ENCODE results near the gene HES4. TPM values are rescaled to one million over a fixed set of nuclear protein-coding genes. Genes with fewer than 3 reads are reported as not detected.

HES4 gene
- total and polyA plus RNA-seq, 4 donors: 13.5 to 47.9 (median 27.1) TPM

Small RNA genes within 50 kb of the gene (small RNA-seq; reads per million reads assigned to genes)
- not detected for gene AL645608.3 (ENCODE audit: low replicate concordance)

Other genes with a start within 250 kb of the HES4 start
- gene SAMD11, start 76.2 kb downstream of the HES4 start, total RNA-seq: 10 to 100 TPM in 1 of 2 donors, 1 to 10 TPM in 1; 7.8 to 26.3 TPM
- gene SAMD11, start 76.2 kb downstream of the HES4 start, polyA plus RNA-seq: 1 to 10 TPM; 3.7 to 3.8 TPM
- 10 to 100 TPM; 39.0 to 74.2 TPM for gene NOC2L, start 40.8 kb downstream of the HES4 start, total RNA-seq
- gene NOC2L, start 40.8 kb downstream of the HES4 start, polyA plus RNA-seq: 10 to 100 TPM; 61.2 to 86.6 TPM
- 10 to 100 TPM in 1 of 2 donors, 1 to 10 TPM in 1; 10.0 to 15.1 TPM for gene KLHL17, start 39.5 kb downstream of the HES4 start, total RNA-seq
- 10 to 100 TPM; 10.9 to 15.2 TPM for gene KLHL17, start 39.5 kb downstream of the HES4 start, polyA plus RNA-seq
- gene PLEKHN1, start 33.6 kb downstream of the HES4 start, total RNA-seq: 1 to 10 TPM; 2.0 to 5.1 TPM
- 1 to 10 TPM; 2.0 to 2.8 TPM for gene PLEKHN1, start 33.6 kb downstream of the HES4 start, polyA plus RNA-seq
- under 1 TPM in 1 of 2 donors, not detected in 1; 0.15 TPM for gene PERM1, start 18.0 kb downstream of the HES4 start, total RNA-seq
- under 1 TPM; 0.06 to 0.45 TPM for gene PERM1, start 18.0 kb downstream of the HES4 start, polyA plus RNA-seq
- 10 to 100 TPM; 12.7 to 53.6 TPM for gene ISG15, start 13.4 kb upstream of the HES4 start, total RNA-seq
- gene ISG15, start 13.4 kb upstream of the HES4 start, polyA plus RNA-seq: 100 to 1,000 TPM; 208 to 234 TPM
- gene AGRN, start 20.0 kb upstream of the HES4 start, total RNA-seq: 100 to 1,000 TPM; 103 to 124 TPM
- 10 to 100 TPM; 30.7 to 67.4 TPM for gene AGRN, start 20.0 kb upstream of the HES4 start, polyA plus RNA-seq
- 1 to 10 TPM in 1 of 2 donors, under 1 TPM in 1; 0.54 to 2.4 TPM for gene RNF223, start 74.2 kb upstream of the HES4 start, total RNA-seq
- 1 to 10 TPM in 1 of 2 donors, under 1 TPM in 1; 0.57 to 2.3 TPM for gene RNF223, start 74.2 kb upstream of the HES4 start, polyA plus RNA-seq
- gene C1orf159, start 116.0 kb upstream of the HES4 start, total RNA-seq: 10 to 100 TPM in 1 of 2 donors, 1 to 10 TPM in 1; 9.9 to 19.2 TPM
- gene C1orf159, start 116.0 kb upstream of the HES4 start, polyA plus RNA-seq: 10 to 100 TPM in 1 of 2 donors, 1 to 10 TPM in 1; 9.5 to 16.7 TPM
- 10 to 100 TPM in 1 of 2 donors, 1 to 10 TPM in 1; 4.8 to 19.7 TPM for gene TTLL10, start 173.8 kb upstream of the HES4 start, total RNA-seq
- 1 to 10 TPM; 3.7 to 4.3 TPM for gene TTLL10, start 173.8 kb upstream of the HES4 start, polyA plus RNA-seq
- gene TNFRSF18, start 206.5 kb upstream of the HES4 start, total RNA-seq: 1 to 10 TPM; 2.7 to 4.0 TPM
- gene TNFRSF18, start 206.5 kb upstream of the HES4 start, polyA plus RNA-seq: 1 to 10 TPM; 1.8 to 2.1 TPM
- gene TNFRSF4, start 214.1 kb upstream of the HES4 start, total RNA-seq: 1 to 10 TPM; 3.6 to 5.3 TPM
- gene TNFRSF4, start 214.1 kb upstream of the HES4 start, polyA plus RNA-seq: 10 to 100 TPM in 1 of 2 donors, 1 to 10 TPM in 1; 8.5 to 11.3 TPM
- 100 to 1,000 TPM in 1 of 2 donors, 10 to 100 TPM in 1; 65.7 to 189 TPM for gene SDF4, start 231.9 kb upstream of the HES4 start, total RNA-seq
- 100 to 1,000 TPM; 108 to 178 TPM for gene SDF4, start 231.9 kb upstream of the HES4 start, polyA plus RNA-seq
- 10 to 100 TPM in 1 of 2 donors, 1 to 10 TPM in 1; 7.0 to 28.3 TPM for gene B3GALT6, start 232.1 kb upstream of the HES4 start, total RNA-seq
- gene B3GALT6, start 232.1 kb upstream of the HES4 start, polyA plus RNA-seq: 10 to 100 TPM; 12.7 to 18.9 TPM
- gene C1QTNF12, start 246.6 kb upstream of the HES4 start, total RNA-seq: 1 to 10 TPM; 1.5 to 2.5 TPM
- 1 to 10 TPM; 1.2 to 3.0 TPM for gene C1QTNF12, start 246.6 kb upstream of the HES4 start, polyA plus RNA-seq